ENCODE measurements around the gene WDR90.

DNA sequence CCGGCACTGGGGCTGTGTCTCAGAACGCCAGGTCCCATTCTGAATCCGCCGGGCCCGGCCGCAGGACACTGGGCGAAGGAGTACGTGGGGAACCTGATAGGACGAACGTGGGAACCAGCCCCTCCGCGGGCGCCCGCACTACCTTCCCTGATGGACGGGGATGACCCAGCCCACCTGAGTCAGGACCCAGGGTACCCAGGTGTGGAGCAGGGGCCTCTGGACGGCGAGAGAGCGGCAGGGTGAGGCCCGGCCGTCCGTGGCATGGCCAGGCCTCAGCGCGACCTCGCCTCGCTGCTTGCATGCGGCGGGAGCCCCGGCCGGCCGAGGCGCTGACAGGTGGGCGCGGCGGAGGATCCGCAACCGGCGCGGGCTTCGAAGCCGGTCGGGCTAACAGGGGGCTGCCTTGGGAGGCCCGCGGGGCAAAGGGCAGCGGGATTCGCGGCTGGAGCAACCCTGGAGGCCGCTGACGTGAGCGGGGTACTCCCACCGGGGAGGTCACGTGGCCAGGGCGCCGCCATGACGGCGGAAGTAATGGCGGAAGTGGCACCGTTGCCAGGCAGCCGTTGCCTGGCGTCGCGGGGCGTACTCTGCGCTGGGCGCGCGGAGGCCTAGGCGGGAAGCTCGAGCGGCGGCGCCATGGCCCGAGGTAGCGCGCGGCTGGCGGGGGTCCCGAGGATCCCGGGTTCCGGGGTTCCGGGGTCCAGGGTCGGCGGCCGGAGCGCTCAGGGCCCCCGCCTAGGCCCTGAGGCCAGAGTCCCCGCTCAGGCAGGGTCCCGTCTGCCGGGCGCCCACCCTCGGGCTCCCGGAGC is at the start of gene WDR90:
- TF ChIP-seq, protein P1, sequence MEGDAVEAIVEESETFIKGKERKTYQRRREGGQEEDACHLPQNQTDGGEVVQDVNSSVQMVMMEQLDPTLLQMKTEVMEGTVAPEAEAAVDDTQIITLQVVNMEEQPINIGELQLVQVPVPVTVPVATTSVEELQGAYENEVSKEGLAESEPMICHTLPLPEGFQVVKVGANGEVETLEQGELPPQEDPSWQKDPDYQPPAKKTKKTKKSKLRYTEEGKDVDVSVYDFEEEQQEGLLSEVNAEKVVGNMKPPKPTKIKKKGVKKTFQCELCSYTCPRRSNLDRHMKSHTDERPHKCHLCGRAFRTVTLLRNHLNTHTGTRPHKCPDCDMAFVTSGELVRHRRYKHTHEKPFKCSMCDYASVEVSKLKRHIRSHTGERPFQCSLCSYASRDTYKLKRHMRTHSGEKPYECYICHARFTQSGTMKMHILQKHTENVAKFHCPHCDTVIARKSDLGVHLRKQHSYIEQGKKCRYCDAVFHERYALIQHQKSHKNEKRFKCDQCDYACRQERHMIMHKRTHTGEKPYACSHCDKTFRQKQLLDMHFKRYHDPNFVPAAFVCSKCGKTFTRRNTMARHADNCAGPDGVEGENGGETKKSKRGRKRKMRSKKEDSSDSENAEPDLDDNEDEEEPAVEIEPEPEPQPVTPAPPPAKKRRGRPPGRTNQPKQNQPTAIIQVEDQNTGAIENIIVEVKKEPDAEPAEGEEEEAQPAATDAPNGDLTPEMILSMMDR (IDR thresholded peaks at IDR 0.05), result peak in 1 of 7 experiments; percentile 10
- TF ChIP-seq POLR2A (IDR thresholded peaks at IDR 0.05), result peak; percentile 39 to 63 (median 56)

Data from body of pancreas (tissue), 4 donors.